Hippocampal formation (tissue), 2 donors: ENCODE data around the gene PPP4R1.

ENCODE experiments used
- DNase-seq, 2 donors: peaks; one replicate each; lab custom pipeline; 2025; lab: John Stamatoyannopoulos, UW

Gene PPP4R1

GRCh38 chr18:9546468-9546867 lies 67.9 kb downstream of the PPP4R1 start:
- no peak for DNase-seq

GRCh38 chr18:9545029-9545428 lies 69.3 kb downstream of the PPP4R1 start:
- no peak for DNase-seq

- no peak for DNase-seq
Observed at GRCh38 chr18:9542924-9543323, 71.4 kb downstream of the PPP4R1 start.

- DNase-seq = no peak
Observed at GRCh38 chr18:9539938-9540337, 74.4 kb downstream of the PPP4R1 start.

GRCh38 chr18:9539283-9539682 lies 75.1 kb downstream of the PPP4R1 start:
- DNase-seq = no peak

GRCh38 chr18:9537677-9538076 lies 76.7 kb downstream of the PPP4R1 start:
- DNase-seq = no peak

- no peak for DNase-seq
Observed at GRCh38 chr18:9536354-9537152, 77.8 kb downstream of the PPP4R1 start.

- DNase-seq = peak; percentile 66 to 70
Observed at GRCh38 chr18:9535430-9535991, 78.8 kb downstream of the PPP4R1 start.

- no peak for DNase-seq
Observed at GRCh38 chr18:9534844-9535243, 79.5 kb downstream of the PPP4R1 start.

GRCh38 chr18:9531791-9532410 lies 82.5 kb downstream of the PPP4R1 start:
- DNase-seq = no peak

- no peak for DNase-seq
Observed at GRCh38 chr18:9530226-9531009, 83.9 kb downstream of the PPP4R1 start.

GRCh38 chr18:9526458-9526857 lies 87.9 kb downstream of the PPP4R1 start:
- DNase-seq = no peak

- no peak for DNase-seq
Observed at GRCh38 chr18:9522952-9523351, 91.4 kb downstream of the PPP4R1 start.

GRCh38 chr18:9521770-9522169 lies 92.6 kb downstream of the PPP4R1 start:
- no peak for DNase-seq

GRCh38 chr18:9520666-9521065 lies 93.7 kb downstream of the PPP4R1 start:
- no peak for DNase-seq

GRCh38 chr18:9519399-9519798 lies 95.0 kb downstream of the PPP4R1 start:
- no peak for DNase-seq

- DNase-seq = no peak
Observed at GRCh38 chr18:9517869-9518268, 96.5 kb downstream of the PPP4R1 start.

- DNase-seq = peak in 1 of 2 donors; percentile 31
Observed at GRCh38 chr18:9516437-9517064, 97.8 kb downstream of the PPP4R1 start.

- DNase-seq = no peak
Observed at GRCh38 chr18:9513971-9514512, 100.3 kb downstream of the PPP4R1 start.

- DNase-seq = no peak
Observed at GRCh38 chr18:9508446-9509025, 105.8 kb downstream of the PPP4R1 start.

GRCh38 chr18:9507565-9508088 lies 106.7 kb downstream of the PPP4R1 start:
- DNase-seq = no peak
